Measurements from ENCODE around the gene HLA-DOB.

Gene HLA-DOB

GRCh38 chr6:32852018-32852843 is 35.4 kb upstream of the HLA-DOB start:
- Mint-ChIP-seq H3K36me3 (ENCODE audit: low read depth) (no peaks in the 10 kb centered on the region), H3K4me1 (peaks cover 19% of the 10 kb centered on the region), H3K9me3 (no peaks in the 10 kb centered on the region), H3K4me3 (peak overlapping the region; percentile 61), H3K27me3 (ENCODE audit: low read depth, poor library complexity) (peaks cover 98% of the 10 kb centered on the region), H3K27ac (no peak overlapping the region)
- TF ChIP-seq CTCF (IDR thresholded peaks at IDR 0.05) = no peak
- DNase-seq = no peak

GRCh38 chr6:32851025-32851424 is 34.2 kb upstream of the HLA-DOB start:
- DNase-seq = no peak
- Mint-ChIP-seq H3K4me3 (no peak overlapping the region), H3K36me3 (ENCODE audit: low read depth) (no peaks in the 10 kb centered on the region), H3K27me3 (ENCODE audit: low read depth, poor library complexity) (peaks cover 98% of the 10 kb centered on the region), H3K4me1 (peaks cover 19% of the 10 kb centered on the region), H3K9me3 (no peaks in the 10 kb centered on the region), H3K27ac (no peak overlapping the region)
- TF ChIP-seq CTCF (IDR thresholded peaks at IDR 0.05) = no peak

- no peak overlapping the region for H3K27ac Mint-ChIP-seq
- H3K4me3 Mint-ChIP-seq = no peak overlapping the region
- no peaks in the 10 kb centered on the region for H3K36me3 Mint-ChIP-seq (ENCODE audit: low read depth)
- no peaks in the 10 kb centered on the region for H3K9me3 Mint-ChIP-seq
- no peak for DNase-seq
- H3K27me3 Mint-ChIP-seq (ENCODE audit: low read depth, poor library complexity) = peaks cover 98% of the 10 kb centered on the region
- no peak for TF ChIP-seq CTCF (IDR thresholded peaks at IDR 0.05)
- peaks cover 22% of the 10 kb centered on the region for H3K4me1 Mint-ChIP-seq
These were observed 32.3 kb upstream of the HLA-DOB start for GRCh38 chr6:32849126-32849525.

- H3K27me3 Mint-ChIP-seq (ENCODE audit: low read depth, poor library complexity) = peaks cover 100% of the 10 kb centered on the region
These were observed 31.0 kb upstream of the HLA-DOB start for GRCh38 chr6:32847795-32848194.

GRCh38 chr6:32847004-32847403 is 30.2 kb upstream of the HLA-DOB start:
- Mint-ChIP-seq H3K27me3 (ENCODE audit: low read depth, poor library complexity) (peaks cover 100% of the 10 kb centered on the region), H3K4me3 (no peak overlapping the region), H3K27ac (no peak overlapping the region), H3K36me3 (ENCODE audit: low read depth) (no peaks in the 10 kb centered on the region), H3K9me3 (no peaks in the 10 kb centered on the region), H3K4me1 (peaks cover 14% of the 10 kb centered on the region)
- no peak for DNase-seq
- TF ChIP-seq CTCF (IDR thresholded peaks at IDR 0.05) = no peak

More at GRCh38 chr6:32847795-32848194, 31.0 kb upstream of the HLA-DOB start:
- Mint-ChIP-seq H3K4me1 (peaks cover 21% of the 10 kb centered on the region), H3K36me3 (ENCODE audit: low read depth) (no peaks in the 10 kb centered on the region), H3K27ac (no peak overlapping the region), H3K9me3 (no peaks in the 10 kb centered on the region), H3K4me3 (no peak overlapping the region)
- DNase-seq = no peak
- TF ChIP-seq CTCF (IDR thresholded peaks at IDR 0.05) = no peak

- H3K27me3 Mint-ChIP-seq (ENCODE audit: low read depth, poor library complexity) = peaks cover 100% of the 10 kb centered on the region
- no peak for TF ChIP-seq CTCF (IDR thresholded peaks at IDR 0.05)
- H3K27ac Mint-ChIP-seq = no peak overlapping the region
These were observed 28.6 kb upstream of the HLA-DOB start for GRCh38 chr6:32845384-32845884.

More at GRCh38 chr6:32845384-32845884, 28.6 kb upstream of the HLA-DOB start:
- no peaks in the 10 kb centered on the region for H3K36me3 Mint-ChIP-seq (ENCODE audit: low read depth)
- no peak for DNase-seq
- H3K9me3 Mint-ChIP-seq = peaks cover 3% of the 10 kb centered on the region
- peaks cover 14% of the 10 kb centered on the region for H3K4me1 Mint-ChIP-seq
- no peak overlapping the region for H3K4me3 Mint-ChIP-seq
